ENCODE results near the gene RP9. TPM values are rescaled to one million over a fixed set of nuclear protein-coding genes. Genes with fewer than 3 reads are reported as not detected.
A peak's percentile ranks its signal among the peaks of the same experiment; 100 is the strongest.

Gene RP9
- total and polyA plus RNA-seq, 2 donors (not counting 1 experiment from before 2014, with no cell fraction given), result 19.2 to 23.4 TPM

DNA sequence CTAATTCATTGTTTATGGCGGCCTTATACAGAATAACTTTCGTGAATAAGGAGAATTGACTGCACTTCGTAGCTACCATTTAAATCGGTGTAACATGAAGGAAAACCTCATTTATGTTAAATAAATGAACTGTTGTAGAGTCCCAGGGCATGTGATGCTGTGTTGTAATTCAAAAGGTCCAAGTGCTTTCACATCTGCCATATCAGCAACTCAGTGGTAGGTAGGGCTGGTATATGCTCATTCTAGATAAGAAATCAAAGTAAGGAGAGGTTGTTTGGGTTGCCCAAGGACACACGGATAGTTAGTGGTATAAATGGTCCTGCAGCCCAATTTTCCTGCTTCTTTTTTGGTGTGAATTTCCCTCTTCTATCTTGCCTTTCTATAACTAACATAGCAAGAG, 36.0 kb upstream of the RP9 start:
- Histone ChIP-seq H3K9ac (ENCODE audit: insufficient read depth, low read length) (no peak overlapping the region), H3K4me1 (ENCODE audit: control insufficient read depth, extremely low read depth, insufficient read depth, low read length) (no peaks in the 10 kb centered on the region), H3K4me3 (replicated peaks in 1 of 4; ENCODE audit: control extremely low read depth in 1 of 4, insufficient read depth in 1 of 4, low read depth in 3 of 4, low read length in 4 of 4) (no peak overlapping the region), H3K79me2 (ENCODE audit: control insufficient read depth, insufficient read depth, low read length) (no peaks in the 10 kb centered on the region), H3K9me3 (ENCODE audit: control insufficient read depth, insufficient read depth, low read depth, low read length) (no peaks in the 10 kb centered on the region), H2AFZ (ENCODE audit: low read length) (no peak overlapping the region), H3K27ac (ENCODE audit: insufficient read depth, low read length) (no peak overlapping the region), H3K36me3 (ENCODE audit: control insufficient read depth, insufficient read depth, low read length) (no peaks in the 10 kb centered on the region), H3K4me2 (ENCODE audit: extremely low read depth, insufficient read depth, low read length) (no peak overlapping the region), H4K20me1 (ENCODE audit: control insufficient read depth, extremely low read depth, insufficient read depth, low read length) (no peaks in the 10 kb centered on the region), H3K27me3 (ENCODE audit: control insufficient read depth, insufficient read depth, low read length) (no peaks in the 10 kb centered on the region)
- DNase-seq (ENCODE audit: low read depth in 2 of 2), result no peak
- TF ChIP-seq, protein P1, sequence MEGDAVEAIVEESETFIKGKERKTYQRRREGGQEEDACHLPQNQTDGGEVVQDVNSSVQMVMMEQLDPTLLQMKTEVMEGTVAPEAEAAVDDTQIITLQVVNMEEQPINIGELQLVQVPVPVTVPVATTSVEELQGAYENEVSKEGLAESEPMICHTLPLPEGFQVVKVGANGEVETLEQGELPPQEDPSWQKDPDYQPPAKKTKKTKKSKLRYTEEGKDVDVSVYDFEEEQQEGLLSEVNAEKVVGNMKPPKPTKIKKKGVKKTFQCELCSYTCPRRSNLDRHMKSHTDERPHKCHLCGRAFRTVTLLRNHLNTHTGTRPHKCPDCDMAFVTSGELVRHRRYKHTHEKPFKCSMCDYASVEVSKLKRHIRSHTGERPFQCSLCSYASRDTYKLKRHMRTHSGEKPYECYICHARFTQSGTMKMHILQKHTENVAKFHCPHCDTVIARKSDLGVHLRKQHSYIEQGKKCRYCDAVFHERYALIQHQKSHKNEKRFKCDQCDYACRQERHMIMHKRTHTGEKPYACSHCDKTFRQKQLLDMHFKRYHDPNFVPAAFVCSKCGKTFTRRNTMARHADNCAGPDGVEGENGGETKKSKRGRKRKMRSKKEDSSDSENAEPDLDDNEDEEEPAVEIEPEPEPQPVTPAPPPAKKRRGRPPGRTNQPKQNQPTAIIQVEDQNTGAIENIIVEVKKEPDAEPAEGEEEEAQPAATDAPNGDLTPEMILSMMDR (conservative IDR thresholded peaks at IDR 0.05 in 1 of 2, IDR thresholded peaks at IDR 0.05 in 1 of 2; ENCODE audit: low read depth in 1 of 2, low read length in 2 of 2), result no peak
- no peak for TF ChIP-seq EZH2 (IDR thresholded peaks at IDR 0.05; ENCODE audit: low read length, missing control alignments)

DNA sequence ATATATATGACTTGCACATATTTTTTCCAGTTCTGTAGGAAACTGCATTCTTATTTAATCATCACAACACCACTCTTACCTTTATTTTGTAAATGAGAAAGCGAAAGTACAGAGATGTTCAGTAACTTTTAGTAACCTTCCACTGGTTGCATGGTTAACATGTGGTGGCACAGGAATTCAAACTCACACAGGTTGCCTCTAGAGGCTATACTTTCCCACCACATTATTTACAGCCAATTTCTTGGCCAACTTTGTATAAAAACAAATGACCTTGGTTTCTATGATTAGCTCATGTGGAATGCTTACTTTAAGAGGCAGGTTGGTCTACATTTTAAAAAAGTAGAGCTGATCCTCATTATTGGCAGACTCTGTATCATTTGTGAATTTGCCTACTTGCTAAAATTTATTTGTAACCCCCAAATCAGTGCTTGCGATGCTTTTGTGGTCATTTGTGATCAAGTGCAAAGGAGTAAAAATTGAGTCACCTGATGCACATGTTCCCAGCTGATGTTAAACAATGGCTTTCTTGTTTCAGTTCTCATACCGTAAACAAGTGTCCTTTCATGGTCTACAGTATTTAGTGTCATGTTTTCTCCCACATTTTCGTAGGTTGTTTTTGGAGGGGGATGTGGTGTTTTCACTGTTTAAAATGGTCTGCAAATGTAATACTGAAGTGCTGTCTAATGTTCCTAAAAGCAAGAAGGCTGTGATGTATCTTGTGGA, 35.0 kb upstream of the RP9 start:
- H3K9ac ChIP-seq (ENCODE audit: insufficient read depth, low read length), result no peak overlapping the region
- no peak overlapping the region for H3K27ac ChIP-seq (ENCODE audit: insufficient read depth, low read length)
- H2AFZ ChIP-seq (ENCODE audit: low read length), result no peak overlapping the region
- H3K36me3 ChIP-seq (ENCODE audit: control insufficient read depth, insufficient read depth, low read length), result no peaks in the 10 kb centered on the region
- no peaks in the 10 kb centered on the region for H3K4me1 ChIP-seq (ENCODE audit: control insufficient read depth, extremely low read depth, insufficient read depth, low read length)
- no peak overlapping the region for H3K4me2 ChIP-seq (ENCODE audit: extremely low read depth, insufficient read depth, low read length)
- H3K9me3 ChIP-seq (ENCODE audit: control insufficient read depth, insufficient read depth, low read depth, low read length), result no peaks in the 10 kb centered on the region
- H3K79me2 ChIP-seq (ENCODE audit: control insufficient read depth, insufficient read depth, low read length), result no peaks in the 10 kb centered on the region
- H4K20me1 ChIP-seq (ENCODE audit: control insufficient read depth, extremely low read depth, insufficient read depth, low read length), result no peaks in the 10 kb centered on the region
- H3K27me3 ChIP-seq (ENCODE audit: control insufficient read depth, insufficient read depth, low read length), result no peaks in the 10 kb centered on the region
- TF ChIP-seq EZH2 (IDR thresholded peaks at IDR 0.05; ENCODE audit: low read length, missing control alignments), result no peak
- TF ChIP-seq, protein P1 (conservative IDR thresholded peaks at IDR 0.05 in 1 of 2, IDR thresholded peaks at IDR 0.05 in 1 of 2; ENCODE audit: low read depth in 1 of 2, low read length in 2 of 2), result no peak
- no peak overlapping the region for H3K4me3 ChIP-seq (replicated peaks in 1 of 4; ENCODE audit: control extremely low read depth in 1 of 4, insufficient read depth in 1 of 4, low read depth in 3 of 4, low read length in 4 of 4)
- peak in 1 of 2 donors; percentile 86 for DNase-seq (ENCODE audit: low read depth in 2 of 2)

DNA sequence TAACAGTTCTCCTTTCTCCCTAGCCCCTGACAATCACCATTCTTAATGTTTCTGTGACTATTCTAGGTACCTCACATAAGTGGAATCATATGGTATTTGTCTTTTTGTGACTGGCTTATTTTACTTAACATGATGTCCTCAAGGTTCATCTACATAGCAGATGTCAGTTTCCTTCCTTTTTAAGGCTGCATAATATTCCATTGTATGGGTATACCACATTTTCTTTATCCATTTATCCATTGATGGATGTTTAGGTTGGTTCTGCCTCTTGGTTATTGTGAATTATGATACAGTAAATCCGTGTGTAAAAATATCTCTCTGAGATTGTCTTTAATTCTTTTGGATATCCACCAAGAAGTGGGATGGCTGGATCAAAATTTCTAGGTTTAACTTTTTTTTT, 33.4 kb upstream of the RP9 start:
- Histone ChIP-seq H2AFZ (ENCODE audit: low read length) (no peak overlapping the region), H3K9ac (ENCODE audit: insufficient read depth, low read length) (no peak overlapping the region)
- TF ChIP-seq EZH2 (IDR thresholded peaks at IDR 0.05; ENCODE audit: low read length, missing control alignments), result no peak
- TF ChIP-seq, protein P1 (conservative IDR thresholded peaks at IDR 0.05 in 1 of 2, IDR thresholded peaks at IDR 0.05 in 1 of 2; ENCODE audit: low read depth in 1 of 2, low read length in 2 of 2), result no peak

More for the DNA sequence above, 33.4 kb upstream of the RP9 start:
- Histone ChIP-seq H4K20me1 (ENCODE audit: control insufficient read depth, extremely low read depth, insufficient read depth, low read length) (no peaks in the 10 kb centered on the region), H3K4me1 (ENCODE audit: control insufficient read depth, extremely low read depth, insufficient read depth, low read length) (no peaks in the 10 kb centered on the region), H3K79me2 (ENCODE audit: control insufficient read depth, insufficient read depth, low read length) (no peaks in the 10 kb centered on the region), H3K4me2 (ENCODE audit: extremely low read depth, insufficient read depth, low read length) (no peak overlapping the region), H3K9me3 (ENCODE audit: control insufficient read depth, insufficient read depth, low read depth, low read length) (no peaks in the 10 kb centered on the region), H3K4me3 (replicated peaks in 1 of 4; ENCODE audit: control extremely low read depth in 1 of 4, insufficient read depth in 1 of 4, low read depth in 3 of 4, low read length in 4 of 4) (no peak overlapping the region), H3K27ac (ENCODE audit: insufficient read depth, low read length) (no peak overlapping the region), H3K36me3 (ENCODE audit: control insufficient read depth, insufficient read depth, low read length) (no peaks in the 10 kb centered on the region), H3K27me3 (ENCODE audit: control insufficient read depth, insufficient read depth, low read length) (no peaks in the 10 kb centered on the region)
- no peak for DNase-seq (ENCODE audit: low read depth in 2 of 2)

Measured in fibroblast of lung (primary cell).